Camera-type eye (tissue), 1 donor: ENCODE measurements around the gene H1-8. TPM values are rescaled to one million over a fixed set of nuclear protein-coding genes. Genes with fewer than 3 reads are reported as not detected.

Experiments
- total RNA-seq: library from RNA; depleted of rRNA; stranded (reverse); fragments of >200 nt; gene quantifications from one replicate; pipeline ENCODE4 v1.2.3, GENCODE V29; 2014

H1-8 gene, protein sequence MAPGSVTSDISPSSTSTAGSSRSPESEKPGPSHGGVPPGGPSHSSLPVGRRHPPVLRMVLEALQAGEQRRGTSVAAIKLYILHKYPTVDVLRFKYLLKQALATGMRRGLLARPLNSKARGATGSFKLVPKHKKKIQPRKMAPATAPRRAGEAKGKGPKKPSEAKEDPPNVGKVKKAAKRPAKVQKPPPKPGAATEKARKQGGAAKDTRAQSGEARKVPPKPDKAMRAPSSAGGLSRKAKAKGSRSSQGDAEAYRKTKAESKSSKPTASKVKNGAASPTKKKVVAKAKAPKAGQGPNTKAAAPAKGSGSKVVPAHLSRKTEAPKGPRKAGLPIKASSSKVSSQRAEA
- total RNA-seq = not detected

DNA sequence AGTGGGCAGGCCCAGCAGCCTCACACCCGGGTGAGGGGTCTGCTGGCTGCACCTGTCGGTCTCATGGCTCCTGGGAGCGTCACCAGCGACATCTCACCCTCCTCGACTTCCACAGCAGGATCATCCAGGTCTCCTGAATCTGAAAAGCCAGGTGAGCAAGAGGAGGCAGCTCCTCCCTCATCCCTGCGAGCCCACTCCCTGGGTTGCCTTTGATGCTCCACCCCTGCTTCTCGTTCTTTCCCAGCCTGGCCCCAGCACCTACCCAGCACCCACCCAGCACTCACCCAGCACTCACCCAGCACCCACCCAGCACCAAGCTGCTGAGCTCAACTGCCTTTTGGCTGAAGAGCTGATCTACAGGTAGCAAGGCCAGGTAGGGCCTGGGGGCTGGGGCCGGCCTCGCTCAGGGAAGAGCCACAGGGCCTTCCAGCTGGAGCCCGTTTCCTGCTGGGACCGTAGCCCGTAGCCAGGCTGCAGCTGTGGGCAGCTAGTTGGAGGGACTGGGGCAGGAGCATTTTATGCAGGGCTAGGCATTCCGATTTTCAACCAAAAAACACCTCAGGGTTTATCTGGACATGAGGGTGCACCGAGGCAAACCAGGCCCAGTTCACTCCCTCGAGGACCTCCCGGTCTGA is at the start of gene H1-8:
Gene H1-8 (plus strand): TSS at position 20 of the 635 bp plus-strand sequence. CDS start 44 bp downstream, at position 64.

GRCh38 chr3:129528589-129529100 is 14.3 kb upstream of the H1-8 start, which contains the start of gene RHO:
Gene RHO (plus strand): TSS chr3:129528639. CDS start chr3:129528734, 95 bp downstream.

Other genes starting within 250 kb of the H1-8 start
- 0.44 TPM for gene EFCAB12, start 114.5 kb upstream of the H1-8 start, total RNA-seq
- 30.8 TPM for gene MBD4, start 103.2 kb upstream of the H1-8 start, total RNA-seq
- 52.5 TPM for gene IFT122, start 103.0 kb upstream of the H1-8 start, total RNA-seq
- 3.0 TPM for gene RHO, start 14.5 kb upstream of the H1-8 start, total RNA-seq
- gene PLXND1, start 63.5 kb downstream of the H1-8 start, total RNA-seq = 114 TPM